Measurements from ENCODE around the gene RBBP6. TPM values are rescaled to one million over a fixed set of nuclear protein-coding genes. Genes with fewer than 3 reads are reported as not detected.

The RBBP6 gene
- total RNA-seq, 1 donor from 2014 or later: 77.3 TPM

GRCh38 chr16:24524855-24525677, 14.3 kb upstream of the RBBP6 start:
- DNase-seq (ENCODE audit: low read depth, low spot score): no peak
- Mint-ChIP-seq H3K36me3 (ENCODE audit: low read depth) (no peaks in the 10 kb centered on the region), H3K27ac (ENCODE audit: unreplicated experiment) (no peak overlapping the region), H3K9me3 (no peaks in the 10 kb centered on the region), H3K4me3 (no peak overlapping the region), H3K27me3 (ENCODE audit: low read depth) (peaks cover 2% of the 10 kb centered on the region), H3K4me1 (no peaks in the 10 kb centered on the region)
- TF ChIP-seq, protein P1, sequence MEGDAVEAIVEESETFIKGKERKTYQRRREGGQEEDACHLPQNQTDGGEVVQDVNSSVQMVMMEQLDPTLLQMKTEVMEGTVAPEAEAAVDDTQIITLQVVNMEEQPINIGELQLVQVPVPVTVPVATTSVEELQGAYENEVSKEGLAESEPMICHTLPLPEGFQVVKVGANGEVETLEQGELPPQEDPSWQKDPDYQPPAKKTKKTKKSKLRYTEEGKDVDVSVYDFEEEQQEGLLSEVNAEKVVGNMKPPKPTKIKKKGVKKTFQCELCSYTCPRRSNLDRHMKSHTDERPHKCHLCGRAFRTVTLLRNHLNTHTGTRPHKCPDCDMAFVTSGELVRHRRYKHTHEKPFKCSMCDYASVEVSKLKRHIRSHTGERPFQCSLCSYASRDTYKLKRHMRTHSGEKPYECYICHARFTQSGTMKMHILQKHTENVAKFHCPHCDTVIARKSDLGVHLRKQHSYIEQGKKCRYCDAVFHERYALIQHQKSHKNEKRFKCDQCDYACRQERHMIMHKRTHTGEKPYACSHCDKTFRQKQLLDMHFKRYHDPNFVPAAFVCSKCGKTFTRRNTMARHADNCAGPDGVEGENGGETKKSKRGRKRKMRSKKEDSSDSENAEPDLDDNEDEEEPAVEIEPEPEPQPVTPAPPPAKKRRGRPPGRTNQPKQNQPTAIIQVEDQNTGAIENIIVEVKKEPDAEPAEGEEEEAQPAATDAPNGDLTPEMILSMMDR (conservative IDR thresholded peaks at IDR 0.05): no peak

- Mint-ChIP-seq H3K4me1 (no peaks in the 10 kb centered on the region), H3K9me3 (no peaks in the 10 kb centered on the region), H3K27ac (ENCODE audit: unreplicated experiment) (no peak overlapping the region), H3K36me3 (ENCODE audit: low read depth) (no peaks in the 10 kb centered on the region), H3K4me3 (no peak overlapping the region), H3K27me3 (ENCODE audit: low read depth) (peaks cover 2% of the 10 kb centered on the region)
- DNase-seq (ENCODE audit: low read depth, low spot score): no peak
- TF ChIP-seq, protein P1 (conservative IDR thresholded peaks at IDR 0.05): no peak
These were observed 13.3 kb upstream of the RBBP6 start for GRCh38 chr16:24525970-24526559.

DNA sequence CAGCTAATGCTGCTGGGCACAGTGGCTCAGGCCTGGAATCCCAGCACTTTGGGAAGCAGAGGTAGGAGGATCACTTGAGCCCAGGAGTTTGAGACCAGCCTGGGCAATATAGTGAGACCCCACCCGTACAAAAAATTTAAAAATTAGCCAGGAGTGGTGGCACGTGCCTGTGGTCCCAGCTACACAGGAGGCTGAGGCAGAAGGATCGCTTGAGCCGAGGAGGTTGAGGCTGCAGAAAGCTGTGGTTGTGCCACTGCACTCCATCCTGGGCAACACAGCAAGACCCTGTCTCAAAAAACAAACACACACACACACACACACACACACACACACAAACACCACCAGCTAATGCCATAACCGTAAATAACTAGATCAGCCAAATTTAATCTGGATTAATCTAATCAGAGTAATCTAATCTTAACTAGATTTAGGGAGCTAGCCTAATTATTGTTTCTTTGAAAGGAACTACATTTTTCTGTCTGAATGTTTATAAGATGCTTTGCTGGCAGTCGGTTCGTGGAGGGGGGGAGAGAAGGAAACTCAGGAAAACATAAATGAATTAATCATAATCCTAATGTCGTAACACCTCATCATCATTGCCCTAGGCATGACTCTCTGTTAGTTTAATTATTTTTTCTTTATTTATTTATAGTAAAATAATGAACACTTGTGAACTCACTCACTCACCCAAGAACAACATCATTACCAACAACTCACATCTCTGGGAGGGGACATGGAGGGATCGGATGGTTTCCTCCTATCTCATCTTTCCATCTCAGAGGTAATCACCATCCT, 12.5 kb upstream of the RBBP6 start:
- Mint-ChIP-seq H3K9me3 (no peaks in the 10 kb centered on the region), H3K27ac (ENCODE audit: unreplicated experiment) (no peak overlapping the region), H3K27me3 (ENCODE audit: low read depth) (peaks cover 2% of the 10 kb centered on the region), H3K4me3 (no peak overlapping the region), H3K36me3 (ENCODE audit: low read depth) (no peaks in the 10 kb centered on the region), H3K4me1 (no peaks in the 10 kb centered on the region)
- DNase-seq (ENCODE audit: low read depth, low spot score): no peak
- TF ChIP-seq, protein P1 (conservative IDR thresholded peaks at IDR 0.05): no peak

DNA sequence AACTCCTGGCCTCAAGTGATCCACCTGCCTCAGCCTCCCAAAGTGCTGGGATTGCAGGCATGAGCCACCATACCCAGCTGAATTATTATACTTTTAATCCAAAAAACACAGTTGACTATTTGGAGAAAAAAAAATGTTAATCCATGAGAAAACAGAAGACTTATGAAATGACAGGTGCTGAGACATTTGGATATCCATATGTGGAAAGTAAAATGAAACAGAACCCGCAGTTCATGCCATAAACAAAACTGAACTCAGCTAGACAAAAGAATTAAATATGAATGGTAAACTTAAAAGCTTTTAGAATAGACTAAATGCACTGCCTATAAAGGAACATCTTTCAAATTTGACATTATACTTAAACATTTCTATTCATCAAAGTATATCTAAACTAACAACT, 8.2 kb upstream of the RBBP6 start:
- H3K4me1 Mint-ChIP-seq: no peaks in the 10 kb centered on the region
- H3K27ac Mint-ChIP-seq (ENCODE audit: unreplicated experiment): no peak overlapping the region
- no peak overlapping the region for H3K4me3 Mint-ChIP-seq
- H3K36me3 Mint-ChIP-seq (ENCODE audit: low read depth): no peaks in the 10 kb centered on the region
- no peak for DNase-seq (ENCODE audit: low read depth, low spot score)
- H3K9me3 Mint-ChIP-seq: no peaks in the 10 kb centered on the region
- TF ChIP-seq, protein P1 (conservative IDR thresholded peaks at IDR 0.05): no peak
- no peaks in the 10 kb centered on the region for H3K27me3 Mint-ChIP-seq (ENCODE audit: low read depth)

DNA sequence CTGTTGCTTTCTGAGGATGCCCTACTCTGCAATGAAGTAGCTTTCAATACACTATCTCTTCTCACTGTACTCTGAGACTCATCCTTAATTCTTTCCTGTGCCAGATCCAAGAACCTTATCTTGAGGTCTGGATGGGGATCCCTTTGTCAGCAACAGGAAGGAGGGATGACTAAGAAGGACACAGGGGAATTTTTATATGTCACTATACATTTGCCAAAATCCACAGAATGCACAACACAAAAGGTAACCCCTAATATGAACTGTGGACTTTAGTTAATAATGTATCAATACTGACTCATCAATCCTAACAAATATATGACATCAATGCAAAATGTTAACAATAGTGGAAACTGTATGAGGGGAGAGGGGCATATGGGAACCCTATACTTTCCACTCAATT, 4.7 kb upstream of the RBBP6 start:
- Mint-ChIP-seq H3K4me1 (peaks cover 4% of the 10 kb centered on the region), H3K27ac (ENCODE audit: unreplicated experiment) (no peak overlapping the region), H3K36me3 (ENCODE audit: low read depth) (peaks cover 2% of the 10 kb centered on the region), H3K27me3 (ENCODE audit: low read depth) (no peaks in the 10 kb centered on the region), H3K4me3 (no peak overlapping the region), H3K9me3 (no peaks in the 10 kb centered on the region)
- DNase-seq (ENCODE audit: low read depth, low spot score): no peak
- TF ChIP-seq, protein P1 (conservative IDR thresholded peaks at IDR 0.05): no peak

Measured in neural crest cell (in vitro differentiated cells).